HepG2 (cell line): ENCODE results near the gene HSPA1A. TPM values are rescaled to one million over a fixed set of nuclear protein-coding genes. Genes with fewer than 3 reads are reported as not detected.

ENCODE experiments used
- HMG20B ChIP-seq: conservative IDR thresholded peaks from 2 replicates; pipeline ENCODE4 v1.6.1; 2016; ENCODE audit warnings: missing genetic modification reagents, missing compliant biosample characterization
- JARID2 ChIP-seq: sonication (generic); formaldehyde crosslinking; IDR thresholded peaks from 2 replicates; pipeline ENCODE4 v1.8.1; 2023; ENCODE audit warnings: missing genetic modification reagents, inconsistent platforms; ENCODE audit not compliant: insufficient replicate concordance
- MEIS2 ChIP-seq: sonication (generic); formaldehyde crosslinking; IDR thresholded peaks from 2 replicates; pipeline ENCODE4 v1.9.0; 2021; ENCODE audit warnings: mild to moderate bottlenecking, missing genetic modification reagents
- MYC ChIP-seq: sonication (generic); formaldehyde crosslinking; IDR thresholded peaks from 2 replicates; pipeline ENCODE4 v1.9.0; 2021; ENCODE audit warnings: missing genetic modification reagents, borderline replicate concordance
- PCBP1 ChIP-seq: fragments of 200-400 bp; formaldehyde crosslinking; IDR thresholded peaks from 2 replicates; pipeline ENCODE4 v1.6.1; 2017; ENCODE audit warnings: mild to moderate bottlenecking, low read depth, low read length, borderline replicate concordance
- RFXANK ChIP-seq: IDR thresholded peaks from 2 replicates; pipeline ENCODE4 v1.6.1; 2016
- ZBTB7B ChIP-seq: sonication (generic); formaldehyde crosslinking; IDR thresholded peaks from 2 replicates; pipeline ENCODE4 v1.4.0; 2020; ENCODE audit warnings: missing genetic modification reagents
- ZNF180 ChIP-seq: sonication (generic); formaldehyde crosslinking; IDR thresholded peaks from 2 replicates; pipeline ENCODE4 v1.4.0; 2020; ENCODE audit warnings: low read depth, missing genetic modification reagents, borderline replicate concordance
- ZNF326 ChIP-seq: sonication (generic); formaldehyde crosslinking; IDR thresholded peaks from 2 replicates; pipeline ENCODE4 v1.4.0; 2020; ENCODE audit warnings: missing genetic modification reagents, borderline replicate concordance
- ZNF382 ChIP-seq: sonication (generic); formaldehyde crosslinking; IDR thresholded peaks from 2 replicates; pipeline ENCODE4 v1.5.0; 2020; ENCODE audit warnings: missing genetic modification reagents, mild to moderate bottlenecking, borderline replicate concordance
- ZNF766 ChIP-seq: sonication (generic); formaldehyde crosslinking; IDR thresholded peaks from 2 replicates; pipeline ENCODE4 v1.5.0; 2020; ENCODE audit warnings: missing genetic modification reagents, borderline replicate concordance
- ZNF878 ChIP-seq: sonication (generic); formaldehyde crosslinking; IDR thresholded peaks from 2 replicates; pipeline ENCODE4 v1.8.1; 2023; ENCODE audit warnings: mild to moderate bottlenecking, missing genetic modification reagents, moderate library complexity
- polyA plus RNA-seq, 8 experiments: library from polyadenylated mRNA; depleted of rRNA in 3 of 8; stranded (reverse) in 7 of 8; unstranded in 1 of 8; fragments of >200 nt; fragmentation: Illumina TruSeq in 4 of 8; extraction: Trizol in 4 of 8; gene quantifications; 2 replicates each; pipeline versions ENCODE4 v1.2.1 to v1.2.3, GENCODE V29; 2011 to 2016; ENCODE audit warnings: low read depth in 4 of 8, missing spikeins in 1 of 8, mixed read lengths in 1 of 8; ENCODE audit not compliant: insufficient read depth in 1 of 8
- total RNA-seq, 5 experiments: library from RNA; depleted of rRNA; stranded (reverse); fragments of >200 nt; fragmentation: Illumina TruSeq; extraction: Trizol; gene quantifications; 2 replicates each; pipeline ENCODE4 v1.2.3, GENCODE V29; 2016; ENCODE audit warnings: low read depth in 1 of 5
- TF ChIP-seq, protein P1 (sequence below): sonication (generic); formaldehyde crosslinking; IDR thresholded peaks from 2 replicates; pipeline ENCODE4 v1.4.0; 2020; ENCODE audit warnings: missing genetic modification reagents, mild to moderate bottlenecking, borderline replicate concordance
- TF ChIP-seq, protein P2 (sequence below): sonication (generic); formaldehyde crosslinking; IDR thresholded peaks from 2 replicates; pipeline ENCODE4 v1.4.0; 2020; ENCODE audit warnings: missing genetic modification reagents
- TF ChIP-seq, protein P3 (sequence below), 2 experiments: fragments of 450-650 bp in 1 of 2; sonication (generic) in 1 of 2; formaldehyde crosslinking in 1 of 2; IDR thresholded peaks; 2 replicates each; pipeline versions ENCODE4 v1.6.1 to v1.8.0; 2016 to 2022; ENCODE audit warnings: antibody characterized with exemption in 1 of 2, mild to moderate bottlenecking in 1 of 2, missing genetic modification reagents in 1 of 2

Gene HSPA1A
- total and polyA plus RNA-seq, 2 of the 13 experiments (the other 11 are each of a cell fraction or from before 2014, with no cell fraction given) = 44.5 to 85.0 TPM

DNA sequence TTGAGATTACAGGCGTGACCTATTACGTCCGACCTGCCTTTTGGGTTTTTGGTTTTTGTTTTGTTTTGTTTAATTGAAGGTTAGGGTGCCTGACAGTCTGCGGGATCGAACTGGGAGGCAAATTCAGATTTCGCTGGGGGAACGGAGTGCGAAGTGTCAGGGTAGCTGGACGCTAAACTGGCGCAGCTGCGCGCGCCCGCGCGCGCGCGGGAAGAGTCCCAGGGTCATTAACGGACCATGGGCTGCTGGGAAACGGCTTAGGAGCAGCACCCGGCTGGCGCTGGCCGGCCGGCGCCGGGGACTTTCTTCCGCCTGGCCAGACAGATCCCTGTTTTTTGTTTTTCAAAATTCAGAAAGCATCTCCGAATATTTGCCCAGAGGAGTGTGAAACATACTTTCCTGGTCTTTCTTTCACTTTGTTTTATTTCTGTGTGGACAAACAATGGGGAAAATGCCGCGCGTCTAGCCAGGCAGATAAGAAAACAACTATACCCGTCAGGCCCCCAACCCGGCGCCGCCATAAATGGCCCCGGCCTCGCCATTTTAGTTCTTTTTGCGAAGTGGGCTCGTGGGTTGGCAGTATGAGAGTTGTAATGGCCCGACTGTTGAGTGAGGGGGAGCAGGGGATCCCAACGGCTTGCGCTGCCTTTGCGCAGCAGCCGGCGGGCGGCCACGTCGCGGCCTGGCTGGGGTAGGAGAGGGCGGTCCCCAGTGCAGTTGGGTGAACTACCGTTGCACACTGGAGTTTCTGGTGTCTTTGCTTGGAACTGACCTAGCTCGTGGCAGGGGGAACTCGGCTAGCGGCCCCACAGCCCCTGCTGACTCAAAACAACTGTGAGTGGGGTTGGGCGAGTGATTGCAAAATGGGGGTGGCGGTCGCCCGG, 19.3 kb downstream of the HSPA1A start (continued):
- TF ChIP-seq JARID2 (CRISPR knock-in tag) (peak; percentile 92), PCBP1 (no peak), ZNF180 (CRISPR knock-in tag) (0 out of 2 replicates have a peak, but pooled peaks have one; percentile 39), MYC (CRISPR knock-in tag) (peak; percentile 92), ZNF326 (no peak), MEIS2 (CRISPR knock-in tag) (peak; percentile 17), HMG20B (CRISPR knock-in tag) (peak; percentile 28; the same call in 1 of the 2 replicates), ZNF382 (CRISPR knock-in tag) (no peak), ZNF766 (CRISPR knock-in tag) (peak; percentile 84), ZNF878 (CRISPR knock-in tag) (peak; percentile 58; the same call in 1 of the 2 replicates), RFXANK (no peak), ZBTB7B (CRISPR knock-in tag) (peak; percentile 47; the same call in 1 of the 2 replicates)
- TF ChIP-seq, protein P1, sequence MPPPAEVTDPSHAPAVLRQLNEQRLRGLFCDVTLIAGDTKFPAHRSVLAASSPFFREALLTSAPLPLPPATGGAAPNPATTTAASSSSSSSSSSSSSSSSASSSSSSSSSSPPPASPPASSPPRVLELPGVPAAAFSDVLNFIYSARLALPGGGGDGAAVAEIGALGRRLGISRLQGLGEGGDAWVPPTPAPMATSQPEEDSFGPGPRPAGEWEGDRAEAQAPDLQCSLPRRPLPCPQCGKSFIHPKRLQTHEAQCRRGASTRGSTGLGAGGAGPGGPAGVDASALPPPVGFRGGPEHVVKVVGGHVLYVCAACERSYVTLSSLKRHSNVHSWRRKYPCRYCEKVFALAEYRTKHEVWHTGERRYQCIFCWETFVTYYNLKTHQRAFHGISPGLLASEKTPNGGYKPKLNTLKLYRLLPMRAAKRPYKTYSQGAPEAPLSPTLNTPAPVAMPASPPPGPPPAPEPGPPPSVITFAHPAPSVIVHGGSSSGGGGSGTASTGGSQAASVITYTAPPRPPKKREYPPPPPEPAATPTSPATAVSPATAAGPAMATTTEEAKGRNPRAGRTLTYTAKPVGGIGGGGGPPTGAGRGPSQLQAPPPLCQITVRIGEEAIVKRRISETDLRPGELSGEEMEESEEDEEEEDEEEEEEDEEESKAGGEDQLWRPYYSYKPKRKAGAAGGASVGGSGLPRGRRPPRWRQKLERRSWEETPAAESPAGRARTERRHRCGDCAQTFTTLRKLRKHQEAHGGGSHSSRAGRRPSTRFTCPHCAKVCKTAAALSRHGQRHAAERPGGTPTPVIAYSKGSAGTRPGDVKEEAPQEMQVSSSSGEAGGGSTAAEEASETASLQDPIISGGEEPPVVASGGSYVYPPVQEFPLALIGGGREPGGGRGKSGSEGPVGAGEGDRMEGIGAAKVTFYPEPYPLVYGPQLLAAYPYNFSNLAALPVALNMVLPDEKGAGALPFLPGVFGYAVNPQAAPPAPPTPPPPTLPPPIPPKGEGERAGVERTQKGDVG = no peak; the same call in 1 of the 2 replicates
- TF ChIP-seq, protein P2, sequence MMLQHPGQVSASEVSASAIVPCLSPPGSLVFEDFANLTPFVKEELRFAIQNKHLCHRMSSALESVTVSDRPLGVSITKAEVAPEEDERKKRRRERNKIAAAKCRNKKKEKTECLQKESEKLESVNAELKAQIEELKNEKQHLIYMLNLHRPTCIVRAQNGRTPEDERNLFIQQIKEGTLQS (CRISPR knock-in tag) = peak; percentile 68
- TF ChIP-seq, protein P3, sequence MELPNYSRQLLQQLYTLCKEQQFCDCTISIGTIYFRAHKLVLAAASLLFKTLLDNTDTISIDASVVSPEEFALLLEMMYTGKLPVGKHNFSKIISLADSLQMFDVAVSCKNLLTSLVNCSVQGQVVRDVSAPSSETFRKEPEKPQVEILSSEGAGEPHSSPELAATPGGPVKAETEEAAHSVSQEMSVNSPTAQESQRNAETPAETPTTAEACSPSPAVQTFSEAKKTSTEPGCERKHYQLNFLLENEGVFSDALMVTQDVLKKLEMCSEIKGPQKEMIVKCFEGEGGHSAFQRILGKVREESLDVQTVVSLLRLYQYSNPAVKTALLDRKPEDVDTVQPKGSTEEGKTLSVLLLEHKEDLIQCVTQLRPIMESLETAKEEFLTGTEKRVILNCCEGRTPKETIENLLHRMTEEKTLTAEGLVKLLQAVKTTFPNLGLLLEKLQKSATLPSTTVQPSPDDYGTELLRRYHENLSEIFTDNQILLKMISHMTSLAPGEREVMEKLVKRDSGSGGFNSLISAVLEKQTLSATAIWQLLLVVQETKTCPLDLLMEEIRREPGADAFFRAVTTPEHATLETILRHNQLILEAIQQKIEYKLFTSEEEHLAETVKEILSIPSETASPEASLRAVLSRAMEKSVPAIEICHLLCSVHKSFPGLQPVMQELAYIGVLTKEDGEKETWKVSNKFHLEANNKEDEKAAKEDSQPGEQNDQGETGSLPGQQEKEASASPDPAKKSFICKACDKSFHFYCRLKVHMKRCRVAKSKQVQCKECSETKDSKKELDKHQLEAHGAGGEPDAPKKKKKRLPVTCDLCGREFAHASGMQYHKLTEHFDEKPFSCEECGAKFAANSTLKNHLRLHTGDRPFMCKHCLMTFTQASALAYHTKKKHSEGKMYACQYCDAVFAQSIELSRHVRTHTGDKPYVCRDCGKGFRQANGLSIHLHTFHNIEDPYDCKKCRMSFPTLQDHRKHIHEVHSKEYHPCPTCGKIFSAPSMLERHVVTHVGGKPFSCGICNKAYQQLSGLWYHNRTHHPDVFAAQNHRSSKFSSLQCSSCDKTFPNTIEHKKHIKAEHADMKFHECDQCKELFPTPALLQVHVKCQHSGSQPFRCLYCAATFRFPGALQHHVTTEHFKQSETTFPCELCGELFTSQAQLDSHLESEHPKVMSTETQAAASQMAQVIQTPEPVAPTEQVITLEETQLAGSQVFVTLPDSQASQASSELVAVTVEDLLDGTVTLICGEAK (IDR thresholded peaks at IDR 0.05) = no peak
- TF ChIP-seq, protein P3 (CRISPR knock-in tag; IDR thresholded peaks at IDR 0.05) = peak; percentile 79
